Caco-2 (cell line): ENCODE results near the gene SMC1B. TPM values are rescaled to one million over a fixed set of nuclear protein-coding genes. Genes with fewer than 3 reads are reported as not detected.
"Not testable (repeated sequence)": the region's sequence is repeated elsewhere in the genome, so short reads cannot be mapped to it uniquely, and the experiment has no call there.

Experiments used
- BruUV-seq: library from RNA; stranded (reverse); fragments of 400-500 nt; replicated peaks from 2 replicates; lab custom pipeline; 2021; lab: Mats Ljungman, UMichigan
- CTCF ChIA-PET: fragments of 300-600 bp; sonication (Branson Sonifier 250); formaldehyde crosslinking; loops from one replicate; lab custom pipeline; 2022; ENCODE audit warnings: antibody characterized with exemption; lab: Charles Lee
- POLR2A ChIA-PET: fragments of 300-600 bp; sonication (Branson Sonifier 250); formaldehyde crosslinking; loops from one replicate; lab custom pipeline; 2022; ENCODE audit warnings: antibody characterized with exemption; lab: Charles Lee
- DNase-seq, 2 experiments: peaks; one replicate each; pipeline versions ENCODE4 v3.0.0 to v3.0.0-alpha.2; 2020 to 2022
- H3K27me3 ChIP-seq: replicated peaks from 2 replicates; pipeline ENCODE4 v1.6.0; 2011; ENCODE audit warnings: low read length; ENCODE audit not compliant: control insufficient read depth, insufficient read depth
- H3K36me3 ChIP-seq: 2 replicates; pipeline ENCODE4 v1.5.1; 2011; ENCODE audit warnings: low read length; ENCODE audit not compliant: control insufficient read depth, insufficient read depth
- H3K4me1 ChIP-seq: fragments of 250-450 bp; sonication (Bioruptor Pico); 2 replicates; pipeline ENCODE4 v1.5.1; 2020; ENCODE audit warnings: mild to moderate bottlenecking
- H3K4me3 ChIP-seq: 2 replicates; pipeline ENCODE4 v1.5.1; 2011; ENCODE audit warnings: low read depth, mild to moderate bottlenecking, control low read depth, low read length
- H3K9me3 ChIP-seq: fragments of 250-450 bp; sonication (Bioruptor Pico); 2 replicates; pipeline ENCODE4 v1.5.1; 2020; ENCODE audit warnings: mild to moderate bottlenecking, moderate library complexity
- H3K27ac Mint-ChIP-seq: one replicate; pipeline ENCODE4 v1.8.0; 2022; ENCODE audit warnings: mixed read lengths; ENCODE audit not compliant: unreplicated experiment
- H3K27me3 Mint-ChIP-seq: one replicate; pipeline ENCODE4 v1.8.0; 2022; ENCODE audit warnings: mixed read lengths; ENCODE audit not compliant: insufficient read depth, unreplicated experiment
- H3K36me3 Mint-ChIP-seq: one replicate; pipeline ENCODE4 v1.8.0; 2022; ENCODE audit warnings: mild to moderate bottlenecking, mixed read lengths; ENCODE audit not compliant: insufficient read depth, unreplicated experiment
- H3K4me1 Mint-ChIP-seq: one replicate; pipeline ENCODE4 v1.8.0; 2022; ENCODE audit warnings: low read depth, mixed read lengths; ENCODE audit not compliant: unreplicated experiment
- H3K4me3 Mint-ChIP-seq: one replicate; pipeline ENCODE4 v1.8.0; 2022; ENCODE audit warnings: mild to moderate bottlenecking, moderate library complexity, mixed read lengths; ENCODE audit not compliant: unreplicated experiment
- H3K9me3 Mint-ChIP-seq: one replicate; pipeline ENCODE4 v1.8.0; 2022; ENCODE audit warnings: mixed read lengths; ENCODE audit not compliant: unreplicated experiment
- CTCF ChIP-seq, 2 experiments: fragments of 200-600 bp in 1 of 2; IDR thresholded peaks; 1 replicate in 1 of 2; 2 replicates in 1 of 2; pipeline versions ENCODE4 v1.5.1 to v1.8.0; 2011 to 2022; ENCODE audit warnings: antibody characterized with exemption in 1 of 2, control low read depth in 1 of 2, inconsistent platforms in 1 of 2, low read depth in 1 of 2, low read length in 1 of 2, mild to moderate bottlenecking in 1 of 2, moderate library complexity in 1 of 2; ENCODE audit not compliant: insufficient read depth in 1 of 2, severe bottlenecking in 1 of 2, unreplicated experiment in 1 of 2
- intact Hi-C: fragments of 100-400 bp; cut with micrococcal nuclease; formaldehyde crosslinking; loops from one replicate; pipeline ENCODE4 v1.10.0; 2022; ENCODE audit not compliant: unreplicated experiment
- total RNA-seq: library from RNA; stranded (reverse); gene quantifications from 2 replicates; pipeline ENCODE4 v1.2.3, GENCODE V29; 2022

The SMC1B gene
- total RNA-seq, 1 experiment from 2014 or later, result 5.3 TPM

- peaks cover 63% of the 10 kb centered on the region for H3K4me1 ChIP-seq
- H3K27ac Mint-ChIP-seq, result peak overlapping the region; percentile 96
- peaks cover 47% of the 10 kb centered on the region for H3K4me1 Mint-ChIP-seq
- peak; percentile 37 to 65 for TF ChIP-seq CTCF (IDR thresholded peaks at IDR 0.05; ENCODE audit: insufficient read depth in 1 of 2, low read depth in 1 of 2, low read length in 1 of 2, severe bottlenecking in 1 of 2, unreplicated experiment in 1 of 2)
- intact Hi-C loops, result loop anchor here (1.0 to 5.0 kb wide), 4 partner anchors 21 to 111 kb away; partner anchors contain the start of gene FBLN1
- no TSS peak for BruUV-seq
- DNase-seq, result peak; percentile 91 to 94
- no peaks in the 10 kb centered on the region for H3K27me3 ChIP-seq
- no peaks in the 10 kb centered on the region for H3K36me3 ChIP-seq
- H3K27me3 Mint-ChIP-seq, result no peaks in the 10 kb centered on the region
- no peak overlapping the region for H3K4me3 ChIP-seq
- POLR2A ChIA-PET, result interaction anchor here (0.6 kb wide), 1 partner anchor 28 kb away, joined by 3 read pairs; the partner anchor contains the start of genes RIBC2 and SMC1B
- CTCF ChIA-PET, result interaction anchor here (0.7 kb wide), 1 partner anchor 22 kb away, joined by 3 read pairs; no protein-coding TSS in a partner anchor
- H3K9me3 Mint-ChIP-seq, result no peaks in the 10 kb centered on the region
- peaks cover 9% of the 10 kb centered on the region for H3K36me3 Mint-ChIP-seq
- peak overlapping the region; percentile 71 for H3K4me3 Mint-ChIP-seq
- 0 out of 2 replicates have a peak, but pooled peaks cover 2% of the 10 kb centered on the region for H3K9me3 ChIP-seq
These were observed 27.7 kb upstream of the SMC1B start for GRCh38 chr22:45441138-45441537.

- Histone ChIP-seq H3K4me3 (peak overlapping the region; percentile 7; the same call in 1 of the 2 replicates), H3K4me1 (peaks cover 63% of the 10 kb centered on the region)
- POLR2A ChIA-PET, H3K9me3 ChIP-seq, H3K27me3 Mint-ChIP-seq, H3K9me3 Mint-ChIP-seq, H3K36me3 ChIP-seq, H3K27me3 ChIP-seq: not testable (repeated sequence)
- H3K4me3 Mint-ChIP-seq, result peak overlapping the region; percentile 71
- H3K36me3 Mint-ChIP-seq, result peaks cover 11% of the 10 kb centered on the region
- peak overlapping the region; percentile 96 for H3K27ac Mint-ChIP-seq
- CTCF ChIA-PET, result interaction anchor here (0.7 kb wide), 1 partner anchor 22 kb away, joined by 3 read pairs; no protein-coding TSS in a partner anchor
- intact Hi-C loops, result loop anchor here (1.0 to 5.0 kb wide), 4 partner anchors 22 to 112 kb away; partner anchors contain the start of gene FBLN1
- DNase-seq, result peak in 1 of 2 experiments; percentile 55
- peaks cover 44% of the 10 kb centered on the region for H3K4me1 Mint-ChIP-seq
- BruUV-seq, result TSS peak; percentile 46
These were observed 27.3 kb upstream of the SMC1B start for GRCh38 chr22:45440688-45441087.

- H3K9me3 Mint-ChIP-seq, result no peaks in the 10 kb centered on the region
- ChIA-PET POLR2A (no interaction called here), CTCF (no interaction called here)
- 0 out of 2 replicates have a peak, but pooled peaks cover 2% of the 10 kb centered on the region for H3K9me3 ChIP-seq
- no peak for DNase-seq
- BruUV-seq, result no TSS peak
- peaks cover 48% of the 10 kb centered on the region for H3K4me1 ChIP-seq
- no peak for TF ChIP-seq CTCF (IDR thresholded peaks at IDR 0.05; ENCODE audit: insufficient read depth in 1 of 2, low read depth in 1 of 2, low read length in 1 of 2, severe bottlenecking in 1 of 2, unreplicated experiment in 1 of 2)
- no peaks in the 10 kb centered on the region for H3K36me3 ChIP-seq
- H3K4me3 Mint-ChIP-seq, result no peak overlapping the region
- intact Hi-C loops, result loop anchor here (5.0 kb wide), 1 partner anchor 86 kb away; no protein-coding TSS in a partner anchor
- peaks cover 22% of the 10 kb centered on the region for H3K36me3 Mint-ChIP-seq
- H3K27me3 ChIP-seq, result no peaks in the 10 kb centered on the region
- peaks cover 36% of the 10 kb centered on the region for H3K4me1 Mint-ChIP-seq
- H3K4me3 ChIP-seq, result no peak overlapping the region
- H3K27me3 Mint-ChIP-seq, result no peaks in the 10 kb centered on the region
- no peak overlapping the region for H3K27ac Mint-ChIP-seq
These were observed 24.9 kb upstream of the SMC1B start for GRCh38 chr22:45438336-45438735.

- H3K36me3 ChIP-seq, BruUV-seq, H3K27me3 Mint-ChIP-seq, DNase-seq, POLR2A ChIA-PET, H3K9me3 ChIP-seq, H3K9me3 Mint-ChIP-seq, H3K4me3 ChIP-seq, CTCF ChIA-PET, H3K27me3 ChIP-seq, H3K4me3 Mint-ChIP-seq: not testable (repeated sequence)
- H3K36me3 Mint-ChIP-seq, result peaks cover 29% of the 10 kb centered on the region
- peaks cover 34% of the 10 kb centered on the region for H3K4me1 ChIP-seq
- intact Hi-C loops, result loop anchor here (5.0 kb wide), 1 partner anchor 85 kb away; no protein-coding TSS in a partner anchor
- H3K27ac Mint-ChIP-seq, result peak overlapping the region; percentile 13
- peaks cover 27% of the 10 kb centered on the region for H3K4me1 Mint-ChIP-seq
These were observed 23.6 kb upstream of the SMC1B start for GRCh38 chr22:45436871-45437517.
